Thoracic aorta (tissue), 2 donors: ENCODE results near the gene CCDC116. TPM values are rescaled to one million over a fixed set of nuclear protein-coding genes. Genes with fewer than 3 reads are reported as not detected.
"Not testable (repeated sequence)": the region's sequence is repeated elsewhere in the genome, so short reads cannot be mapped to it uniquely, and the experiment has no call there.

Experiments used
- ATAC-seq: fragments of 150-250 bp; one replicate; pipeline ENCODE4 v1.8.0; 2017; ENCODE audit warnings: low read depth; ENCODE audit not compliant: insufficient number of reproducible peaks, low FRiP score
- DNase-seq: peaks from one replicate; pipeline ENCODE4 v3.0.0-alpha.2; 2020; ENCODE audit warnings: low spot score
- H3K27ac ChIP-seq, 2 donors: fragments of 200-600 bp; sonication (generic); 1 replicate in 1 of 2; 2 replicates in 1 of 2; pipeline ENCODE4 v1.5.1; 2016; ENCODE audit warnings: mild to moderate bottlenecking in 2 of 2, moderate library complexity in 2 of 2
- H3K27me3 ChIP-seq: fragments of 200-600 bp; sonication (generic); replicated peaks from 2 replicates; pipeline ENCODE4 v1.6.0; 2016; ENCODE audit warnings: mild to moderate bottlenecking; ENCODE audit not compliant: insufficient read depth
- H3K36me3 ChIP-seq: fragments of 200-600 bp; sonication (generic); one replicate; pipeline ENCODE4 v1.5.1; 2016
- H3K4me1 ChIP-seq, 2 donors: fragments of 200-600 bp; sonication (generic); 1 replicate in 1 of 2; 2 replicates in 1 of 2; pipeline versions ENCODE4 v1.5.1 to v1.6.0; 2016; ENCODE audit warnings: low read depth in 2 of 2, mild to moderate bottlenecking in 1 of 2; ENCODE audit not compliant: control insufficient read depth in 1 of 2
- H3K4me3 ChIP-seq: fragments of 200-600 bp; sonication (generic); 2 replicates; pipeline ENCODE4 v1.5.1; 2016; ENCODE audit warnings: mild to moderate bottlenecking
- H3K9me3 ChIP-seq: fragments of 200-600 bp; sonication (generic); 2 replicates; pipeline ENCODE4 v1.5.1; 2016
- CTCF ChIP-seq: fragments of 200-600 bp; sonication (generic); IDR thresholded peaks from one replicate; pipeline ENCODE4 v1.5.1; 2019; ENCODE audit warnings: antibody characterized with exemption
- total RNA-seq, 2 donors: library from RNA; depleted of rRNA; stranded (reverse); fragments of >200 nt; gene quantifications; one replicate each; pipeline versions ENCODE4 v1.1.0 to v1.2.3, GENCODE V29; 2016

The CCDC116 gene
- total RNA-seq, 2 donors from 2014 or later = 0.71 TPM; not detected in 1

GRCh38 chr22:21643533-21644357 is 11.2 kb downstream of the CCDC116 start:
- H3K36me3 ChIP-seq = no peaks in the 10 kb centered on the region
- no peak overlapping the region for H3K27ac ChIP-seq
- peak overlapping the region; percentile 83 for H3K4me3 ChIP-seq
- no peak for ATAC-seq
- no peaks in the 10 kb centered on the region for H3K9me3 ChIP-seq
- no peak for TF ChIP-seq CTCF
- H3K27me3 ChIP-seq = no peaks in the 10 kb centered on the region
- peaks cover 0 to 17% of the 10 kb centered on the region in 2 donors for H3K4me1 ChIP-seq
- DNase-seq = no peak

- H3K27me3 ChIP-seq, DNase-seq, H3K9me3 ChIP-seq, ATAC-seq, H3K27ac ChIP-seq, H3K36me3 ChIP-seq, H3K4me3 ChIP-seq: not testable (repeated sequence)
- peaks cover 0 to 17% of the 10 kb centered on the region in 2 donors for H3K4me1 ChIP-seq
These were observed 13.0 kb downstream of the CCDC116 start for GRCh38 chr22:21645513-21645912.

GRCh38 chr22:21646608-21647590 is 14.3 kb downstream of the CCDC116 start:
- ATAC-seq (no peak), DNase-seq (no peak)
- Histone ChIP-seq H3K4me1 (peaks cover 6 to 18% of the 10 kb centered on the region in 2 donors), H3K27me3 (no peaks in the 10 kb centered on the region), H3K27ac (no peak overlapping the region), H3K4me3 (no peak overlapping the region), H3K9me3 (no peaks in the 10 kb centered on the region), H3K36me3 (no peaks in the 10 kb centered on the region)
- peak; percentile 87 for TF ChIP-seq CTCF

GRCh38 chr22:21650280-21650679 is 17.7 kb downstream of the CCDC116 start:
- Histone ChIP-seq H3K4me3 (no peak overlapping the region), H3K4me1 (peaks cover 6 to 14% of the 10 kb centered on the region in 2 donors), H3K36me3 (no peaks in the 10 kb centered on the region), H3K27ac (no peak overlapping the region), H3K27me3 (no peaks in the 10 kb centered on the region), H3K9me3 (no peaks in the 10 kb centered on the region)
- ATAC-seq (no peak), DNase-seq (no peak)
- TF ChIP-seq CTCF = no peak

GRCh38 chr22:21650823-21651520 is 18.4 kb downstream of the CCDC116 start:
- TF ChIP-seq CTCF = no peak
- no peak for ATAC-seq
- H3K9me3 ChIP-seq = no peaks in the 10 kb centered on the region
- peaks cover 6 to 14% of the 10 kb centered on the region in 2 donors for H3K4me1 ChIP-seq
- peak overlapping the region; percentile 97 for H3K4me3 ChIP-seq
- H3K36me3 ChIP-seq = no peaks in the 10 kb centered on the region
- no peak for DNase-seq
- no peak overlapping the region for H3K27ac ChIP-seq
- no peaks in the 10 kb centered on the region for H3K27me3 ChIP-seq
